GM23338 (cell line): ENCODE results near the gene NDUFAF5. TPM values are rescaled to one million over a fixed set of nuclear protein-coding genes. Genes with fewer than 3 reads are reported as not detected.

ENCODE experiments used
- ATAC-seq: fragments of 200-7000 bp; cut with Tn5 transposase; 3 replicates; pipeline ENCODE4 v1.9.1; 2020
- DNase-seq: peaks from one replicate; pipeline ENCODE4 v3.0.0-alpha.2; 2015; ENCODE audit warnings: low spot score
- H2AFZ ChIP-seq: fragments of 200-600 bp; sonication (generic); 2 replicates; pipeline ENCODE4 v1.8.0; 2016; ENCODE audit warnings: antibody characterized with exemption, mild to moderate bottlenecking, moderate library complexity
- H3F3A ChIP-seq: fragments of 200-600 bp; sonication (generic); replicated peaks from 2 replicates; pipeline ENCODE4 v1.8.0; 2017; ENCODE audit warnings: antibody characterized with exemption, mixed run types, low read depth
- H3K27ac ChIP-seq: fragments of 200-600 bp; sonication (generic); 2 replicates; pipeline ENCODE4 v1.6.1; 2016; ENCODE audit warnings: low read depth
- H3K27me3 ChIP-seq: fragments of 200-600 bp; sonication (generic); 2 replicates; pipeline ENCODE4 v1.8.0; 2016; ENCODE audit warnings: mild to moderate bottlenecking, mixed run types, moderate library complexity; ENCODE audit not compliant: insufficient read depth
- H3K36me3 ChIP-seq: fragments of 200-600 bp; sonication (generic); 2 replicates; pipeline ENCODE4 v1.8.0; 2016; ENCODE audit warnings: mild to moderate bottlenecking; ENCODE audit not compliant: insufficient read depth
- H3K4me1 ChIP-seq: fragments of 200-600 bp; sonication (generic); 2 replicates; pipeline ENCODE4 v1.8.0; 2016; ENCODE audit warnings: mild to moderate bottlenecking, moderate library complexity; ENCODE audit not compliant: insufficient read depth
- H3K4me2 ChIP-seq: fragments of 200-600 bp; sonication (generic); 2 replicates; pipeline ENCODE4 v1.7.1; 2017; ENCODE audit warnings: mixed run types
- H3K4me3 ChIP-seq: fragments of 200-600 bp; sonication (generic); 2 replicates; pipeline ENCODE4 v1.6.1; 2016; ENCODE audit warnings: mixed run types
- H3K79me2 ChIP-seq: fragments of 200-600 bp; sonication (generic); replicated peaks from 2 replicates; pipeline ENCODE4 v1.8.0; 2017; ENCODE audit warnings: mild to moderate bottlenecking; ENCODE audit not compliant: insufficient read depth
- H3K9me2 ChIP-seq: fragments of 200-600 bp; sonication (generic); 2 replicates; pipeline ENCODE4 v1.8.0; 2017; ENCODE audit not compliant: insufficient read depth
- H4K20me1 ChIP-seq: fragments of 200-600 bp; sonication (generic); replicated peaks from 2 replicates; pipeline ENCODE4 v1.8.0; 2017; ENCODE audit warnings: mild to moderate bottlenecking; ENCODE audit not compliant: insufficient read depth
- H3K27ac Mint-ChIP-seq: 2 replicates; pipeline ENCODE4 v1.8.0; 2020; ENCODE audit warnings: inconsistent platforms, mild to moderate bottlenecking, moderate library complexity, mixed read lengths
- H3K27me3 Mint-ChIP-seq: 3 replicates; pipeline ENCODE4 v1.8.0; 2022; ENCODE audit warnings: low read depth, mild to moderate bottlenecking, moderate library complexity, mixed read lengths, inconsistent platforms; ENCODE audit not compliant: insufficient read depth, poor library complexity
- H3K36me3 Mint-ChIP-seq: 3 replicates; pipeline ENCODE4 v1.8.0; 2021; ENCODE audit warnings: low read depth, mild to moderate bottlenecking, inconsistent platforms, moderate library complexity, mixed read lengths
- H3K4me1 Mint-ChIP-seq: 3 replicates; pipeline ENCODE4 v1.8.0; 2020; ENCODE audit warnings: mild to moderate bottlenecking, inconsistent platforms, mixed read lengths
- H3K4me3 Mint-ChIP-seq: 3 replicates; pipeline ENCODE4 v1.8.0; 2021; ENCODE audit warnings: moderate library complexity, mild to moderate bottlenecking, inconsistent platforms, mixed read lengths
- H3K9me3 Mint-ChIP-seq: 3 replicates; pipeline ENCODE4 v1.8.0; 2020; ENCODE audit warnings: moderate library complexity, mild to moderate bottlenecking, inconsistent platforms, mixed read lengths
- CREB1 ChIP-seq: fragments of 250-450 bp; sonication (Bioruptor Pico); IDR thresholded peaks from 2 replicates; pipeline ENCODE4 v1.5.0; 2020; ENCODE audit warnings: low read depth, mild to moderate bottlenecking, moderate library complexity
- CTCF ChIP-seq, 2 experiments: fragments of 200-600 bp in 1 of 2; sonication (generic) in 1 of 2; conservative IDR thresholded peaks; 2 replicates each; pipeline versions ENCODE4 v1.5.1 to v1.6.1; 2016 to 2017; ENCODE audit warnings: antibody characterized with exemption in 2 of 2, low read depth in 2 of 2, mild to moderate bottlenecking in 2 of 2, moderate library complexity in 1 of 2
- EZH2 ChIP-seq: fragments of 200-600 bp; sonication (generic); IDR thresholded peaks from one replicate; pipeline ENCODE4 v1.8.0; 2017; ENCODE audit warnings: antibody characterized with exemption, mild to moderate bottlenecking, low read depth; ENCODE audit not compliant: unreplicated experiment
- EZH2phosphoT487 ChIP-seq: fragments of 200-600 bp; sonication (generic); IDR thresholded peaks from one replicate; pipeline ENCODE4 v1.8.1; 2018; ENCODE audit warnings: antibody characterized with exemption; ENCODE audit not compliant: unreplicated experiment
- NANOG ChIP-seq: IDR thresholded peaks from 2 replicates; pipeline ENCODE4 v1.6.1; 2016; ENCODE audit warnings: antibody characterized with exemption, borderline replicate concordance
- POLR2AphosphoS5 ChIP-seq: IDR thresholded peaks from 2 replicates; pipeline ENCODE4 v1.6.1; 2016; ENCODE audit warnings: antibody characterized with exemption, low read depth
- REST ChIP-seq: IDR thresholded peaks from one replicate; pipeline ENCODE4 v1.6.1; 2018; ENCODE audit warnings: antibody characterized with exemption; ENCODE audit not compliant: unreplicated experiment
- STAT1 ChIP-seq: IDR thresholded peaks from one replicate; pipeline ENCODE4 v1.6.1; 2016; ENCODE audit warnings: antibody characterized with exemption; ENCODE audit not compliant: unreplicated experiment
- ZNF331 ChIP-seq: fragments of 250-450 bp; sonication (Bioruptor Pico); IDR thresholded peaks from 2 replicates; pipeline ENCODE4 v1.5.0; 2020; ENCODE audit warnings: low read depth, mild to moderate bottlenecking, moderate library complexity
- ZNF462 ChIP-seq: fragments of 250-450 bp; sonication (Bioruptor Pico); IDR thresholded peaks from 2 replicates; pipeline ENCODE4 v1.5.0; 2020; ENCODE audit warnings: mild to moderate bottlenecking, moderate library complexity
- polyA plus RNA-seq: library from polyadenylated mRNA; unstranded; fragments of >200 nt; fragmentation: Nextera tagmentation; extraction: Ambion mirVana; gene quantifications from 2 replicates; pipeline ENCODE4 v1.2.1, GENCODE V29; 2016
- total RNA-seq: library from RNA; depleted of rRNA; stranded (reverse); fragments of >200 nt; shearing (Covaris generic); gene quantifications from 2 replicates; pipeline ENCODE4 v1.2.3, GENCODE V29; 2014

Gene NDUFAF5
- total and polyA plus RNA-seq, 2 experiments from 2014 or later: 18.0 to 33.0 TPM

GRCh38 chr20:13778827-13779226, 6.0 kb upstream of the NDUFAF5 start:
- Mint-ChIP-seq H3K27me3 (peaks cover under 1% of the 10 kb centered on the region), H3K9me3 (no peaks in the 10 kb centered on the region), H3K27ac (no peak overlapping the region), H3K4me3 (no peak overlapping the region), H3K4me1 (no peaks in the 10 kb centered on the region), H3K36me3 (peaks cover 68% of the 10 kb centered on the region)
- Histone ChIP-seq H3K27ac (no peak overlapping the region), H3K27me3 (no peaks in the 10 kb centered on the region), H3K4me2 (no peak overlapping the region), H3K9me2 (no peaks in the 10 kb centered on the region), H3K4me1 (peaks cover 2% of the 10 kb centered on the region; the same call in 1 of the 2 replicates), H3K79me2 (peaks cover 62% of the 10 kb centered on the region), H4K20me1 (0 out of 2 replicates have a peak, but pooled peaks cover 18% of the 10 kb centered on the region), H3F3A (no peaks in the 10 kb centered on the region), H2AFZ (no peak overlapping the region), H3K4me3 (no peak overlapping the region), H3K36me3 (peaks cover 63% of the 10 kb centered on the region)
- DNase-seq (no peak), ATAC-seq (no peak)
- TF ChIP-seq EZH2 (no peak), CTCF (conservative IDR thresholded peaks at IDR 0.05; ENCODE audit: low read depth in 2 of 2) (no peak), NANOG (no peak), POLR2AphosphoS5 (no peak), ZNF462 (no peak), CREB1 (CRISPR knock-in tag) (no peak), REST (no peak), STAT1 (no peak), ZNF331 (CRISPR knock-in tag) (no peak), EZH2phosphoT487 (no peak)
